NCI-H146 treated with DMSO at 0.1 percent for 48 hours (cell line): ENCODE data around the gene DNAH14.

Experiments
- DNase-seq: peaks from one replicate; lab custom pipeline; 2025; ENCODE audit not compliant: unreplicated experiment; lab: John Stamatoyannopoulos, UW

DNAH14 gene

GRCh38 chr1:225445639-225446594 is 516.4 kb downstream of the DNAH14 start:
- DNase-seq: peak; percentile 46

GRCh38 chr1:225446595-225446960 is 517.1 kb downstream of the DNAH14 start:
- no peak for DNase-seq

GRCh38 chr1:225446981-225447615 is 517.6 kb downstream of the DNAH14 start:
- DNase-seq: no peak

GRCh38 chr1:225447650-225448089 is 518.2 kb downstream of the DNAH14 start:
- DNase-seq: no peak

- DNase-seq: no peak
Measured at GRCh38 chr1:225448146-225448805, 518.8 kb downstream of the DNAH14 start.
